Epithelial cell of proximal tubule (primary cell): ENCODE results near the gene CTDP1. TPM values are rescaled to one million over a fixed set of nuclear protein-coding genes. Genes with fewer than 3 reads are reported as not detected.

ENCODE experiments used
- DNase-seq: peaks from one replicate; pipeline ENCODE4 v3.0.0-alpha.2; 2011; ENCODE audit warnings: low read depth
- H3K4me3 ChIP-seq: 2 replicates; pipeline ENCODE4 v1.5.1; 2011; ENCODE audit warnings: low read depth, mild to moderate bottlenecking, low read length
- total RNA-seq: library from RNA; depleted of rRNA; stranded (reverse); fragments of >200 nt; gene quantifications from 2 replicates; pipeline ENCODE4 v1.2.3, GENCODE V29; 2015
- TF ChIP-seq, protein P1 (sequence below): conservative IDR thresholded peaks from 2 replicates; pipeline ENCODE4 v1.5.1; 2012; ENCODE audit warnings: low read depth, mild to moderate bottlenecking, low read length

The CTDP1 gene
- total RNA-seq, 1 donor from 2014 or later, result 13.9 TPM

DNA sequence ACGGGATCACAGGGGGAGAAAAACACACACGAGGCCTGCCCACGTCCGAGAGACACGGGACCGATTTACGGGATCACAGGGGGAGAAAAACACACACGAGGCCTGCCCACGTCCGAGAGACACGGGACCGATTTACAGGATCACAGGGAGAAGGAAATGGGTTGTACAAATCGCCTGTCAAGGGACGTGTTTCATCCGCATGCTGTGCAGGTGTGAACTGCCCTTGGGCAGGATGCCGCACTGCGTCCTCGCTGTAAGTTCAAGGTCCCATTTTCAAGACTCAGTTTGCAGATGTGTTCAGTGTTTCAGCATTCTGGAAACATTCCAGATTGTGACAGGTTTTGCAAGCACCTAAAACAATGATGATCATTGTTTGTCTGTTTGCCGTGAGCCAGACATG, 115.8 kb downstream of the CTDP1 start:
- TF ChIP-seq, protein P1, sequence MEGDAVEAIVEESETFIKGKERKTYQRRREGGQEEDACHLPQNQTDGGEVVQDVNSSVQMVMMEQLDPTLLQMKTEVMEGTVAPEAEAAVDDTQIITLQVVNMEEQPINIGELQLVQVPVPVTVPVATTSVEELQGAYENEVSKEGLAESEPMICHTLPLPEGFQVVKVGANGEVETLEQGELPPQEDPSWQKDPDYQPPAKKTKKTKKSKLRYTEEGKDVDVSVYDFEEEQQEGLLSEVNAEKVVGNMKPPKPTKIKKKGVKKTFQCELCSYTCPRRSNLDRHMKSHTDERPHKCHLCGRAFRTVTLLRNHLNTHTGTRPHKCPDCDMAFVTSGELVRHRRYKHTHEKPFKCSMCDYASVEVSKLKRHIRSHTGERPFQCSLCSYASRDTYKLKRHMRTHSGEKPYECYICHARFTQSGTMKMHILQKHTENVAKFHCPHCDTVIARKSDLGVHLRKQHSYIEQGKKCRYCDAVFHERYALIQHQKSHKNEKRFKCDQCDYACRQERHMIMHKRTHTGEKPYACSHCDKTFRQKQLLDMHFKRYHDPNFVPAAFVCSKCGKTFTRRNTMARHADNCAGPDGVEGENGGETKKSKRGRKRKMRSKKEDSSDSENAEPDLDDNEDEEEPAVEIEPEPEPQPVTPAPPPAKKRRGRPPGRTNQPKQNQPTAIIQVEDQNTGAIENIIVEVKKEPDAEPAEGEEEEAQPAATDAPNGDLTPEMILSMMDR, result no peak
- no peak for DNase-seq
- no peak overlapping the region for H3K4me3 ChIP-seq

DNA sequence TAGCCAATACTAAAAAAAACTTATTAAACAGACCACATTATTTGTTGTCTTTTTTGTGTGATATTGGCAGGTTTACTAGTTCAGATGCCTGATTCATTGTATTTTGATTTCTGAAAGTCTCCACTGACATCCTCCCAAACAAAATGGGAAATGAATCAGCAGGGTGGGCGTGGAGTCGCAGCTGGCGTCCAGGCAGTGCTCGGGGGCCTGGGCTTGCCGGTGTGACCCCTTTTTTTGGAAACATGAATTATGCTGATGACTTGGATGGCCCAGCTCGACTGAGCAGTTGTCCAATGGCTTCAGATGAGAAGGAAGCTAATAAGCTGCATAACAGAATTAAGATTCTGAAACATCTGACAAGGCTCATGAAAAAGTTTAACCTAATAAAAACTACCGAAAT, 116.4 kb downstream of the CTDP1 start:
- DNase-seq, result no peak
- H3K4me3 ChIP-seq, result no peak overlapping the region
- TF ChIP-seq, protein P1, result no peak

GRCh38 chr18:79796531-79797405, 117.2 kb downstream of the CTDP1 start:
- no peak for DNase-seq
- TF ChIP-seq, protein P1, result no peak
- H3K4me3 ChIP-seq, result no peak overlapping the region

- H3K4me3 ChIP-seq, result peak within 1 kb of the TSS; percentile 16
- TF ChIP-seq, protein P1, result no peak
- no peak for DNase-seq
These were observed 118.1 kb downstream of the CTDP1 start, which contains the start of gene KCNG2 for GRCh38 chr18:79797518-79798345. Gene KCNG2 (plus strand): TSS chr18:79797938. CDS start chr18:79863668, 65,730 bp downstream.

DNA sequence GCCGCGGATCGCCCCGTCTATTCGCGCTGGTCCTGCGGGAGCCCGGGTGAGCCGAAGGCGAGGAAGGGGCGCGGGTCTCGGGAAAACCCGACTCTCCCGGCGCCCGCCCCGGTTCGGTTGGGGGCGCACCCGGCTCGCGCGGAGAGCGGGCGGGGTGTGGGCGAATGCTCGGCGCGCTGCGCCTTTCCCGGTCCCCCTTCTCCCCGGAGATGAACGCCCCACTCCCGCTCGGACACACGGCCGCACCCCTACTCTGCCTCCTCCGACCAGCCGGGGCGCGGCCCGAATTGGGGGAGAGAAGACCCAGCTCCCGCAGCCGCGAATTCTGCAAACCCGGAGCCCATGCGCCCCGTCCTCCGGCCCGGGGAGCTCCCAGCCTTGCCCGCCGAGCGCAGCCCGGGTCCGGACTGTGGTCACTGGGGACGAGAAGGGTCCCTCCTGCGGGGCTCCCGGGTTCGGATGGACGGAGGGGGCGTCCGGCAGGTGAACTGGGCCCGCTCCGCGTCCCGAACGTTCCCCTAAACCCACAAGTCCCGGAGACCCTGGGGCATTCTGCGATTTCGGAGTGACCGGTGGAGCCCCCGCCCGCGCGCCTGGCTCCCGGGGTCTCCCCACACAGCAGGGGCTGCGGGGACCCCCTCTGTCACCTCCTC, 118.9 kb downstream of the CTDP1 start:
- peak overlapping the region; percentile 16 for H3K4me3 ChIP-seq
- no peak for DNase-seq
- TF ChIP-seq, protein P1, result no peak

DNA sequence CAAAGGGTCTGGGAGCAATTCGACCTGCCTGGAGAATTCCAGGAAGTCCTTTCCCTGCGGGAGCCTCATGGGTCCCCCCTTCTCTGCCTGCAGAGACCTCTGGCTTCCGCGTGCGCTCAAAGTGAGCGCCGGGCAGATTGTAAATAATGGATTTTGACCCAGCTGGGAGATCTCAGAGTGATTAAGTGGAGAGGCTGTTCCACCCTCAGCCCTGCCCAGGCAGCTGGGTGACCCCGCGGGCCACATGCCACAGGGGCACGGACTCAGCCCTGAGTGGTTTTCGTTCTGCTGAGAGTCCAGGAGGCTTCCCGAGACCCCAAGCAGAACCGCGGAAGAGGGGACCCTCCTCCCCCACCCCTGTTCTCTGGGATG, 119.4 kb downstream of the CTDP1 start:
- H3K4me3 ChIP-seq, result no peak overlapping the region
- DNase-seq, result no peak
- TF ChIP-seq, protein P1, result no peak
